H1 (cell line): ENCODE measurements around the gene RRP1B. TPM values are rescaled to one million over a fixed set of nuclear protein-coding genes. Genes with fewer than 3 reads are reported as not detected.

ENCODE experiments used
- CHD7 ChIP-seq: fragments of 300-600 bp; sonication (generic); IDR thresholded peaks from 2 replicates; pipeline ENCODE4 v1.7.1; 2012; ENCODE audit warnings: low read length, moderate library complexity, mild to moderate bottlenecking, inconsistent platforms; ENCODE audit not compliant: insufficient replicate concordance
- polyA plus RNA-seq, 7 experiments: library from polyadenylated mRNA; depleted of rRNA in 3 of 7; stranded (reverse) in 5 of 7; unstranded in 2 of 7; fragments of >200 nt in 5 of 7; fragments of 200-250 nt in 2 of 7; gene quantifications; 1 replicate in 5 of 7; 2 replicates in 1 of 7; 4 replicates in 1 of 7; pipeline versions ENCODE4 v1.2.1 to v1.2.3, GENCODE V29; 2011 to 2013; ENCODE audit warnings: missing spikeins in 2 of 7, mixed read lengths in 2 of 7
- total RNA-seq: library from RNA; stranded (reverse); fragmentation: NEBNext Ultra II Directional; extraction: Animal tissue kit (Norgen Biotek cat#: 25700); gene quantifications from 2 replicates; pipeline ENCODE4 v1.2.1, GENCODE V29; 2021

Gene RRP1B
- total and polyA plus RNA-seq, 2 of the 8 experiments (the other 6 are each of a cell fraction or from before 2014, with no cell fraction given): 25.8 to 97.3 TPM

GRCh38 chr21:43644071-43644470, 15.3 kb upstream of the RRP1B start (continued):
- TF ChIP-seq CHD7: no peak
